GM12801 (cell line): ENCODE data around the gene DSE.

ENCODE experiments used
- TF ChIP-seq, protein P1 (sequence below): IDR thresholded peaks from one replicate; pipeline ENCODE4 v1.5.1; 2011; ENCODE audit warnings: control low read depth; ENCODE audit not compliant: insufficient read length; ENCODE audit errors: extremely low read depth

DSE gene

DNA sequence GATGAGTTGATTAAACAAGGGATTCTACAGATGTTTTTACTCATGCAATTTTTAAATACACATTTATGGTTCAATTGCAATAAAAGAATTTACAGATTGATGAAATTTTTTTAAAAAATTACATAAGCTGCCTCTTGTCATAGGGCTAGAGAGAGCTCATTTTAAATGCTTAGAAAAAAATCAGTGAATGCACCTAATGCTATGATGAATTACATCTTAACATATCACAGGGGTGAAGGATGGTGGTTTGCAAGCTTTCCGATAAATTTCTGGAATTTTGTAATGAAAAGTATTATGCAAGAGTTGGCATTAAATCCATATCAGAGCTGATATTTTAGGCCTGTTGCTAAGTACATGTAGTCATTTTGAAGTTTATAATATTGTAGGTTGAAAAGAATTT is 29.6 kb downstream of the DSE start:
- TF ChIP-seq, protein P1, sequence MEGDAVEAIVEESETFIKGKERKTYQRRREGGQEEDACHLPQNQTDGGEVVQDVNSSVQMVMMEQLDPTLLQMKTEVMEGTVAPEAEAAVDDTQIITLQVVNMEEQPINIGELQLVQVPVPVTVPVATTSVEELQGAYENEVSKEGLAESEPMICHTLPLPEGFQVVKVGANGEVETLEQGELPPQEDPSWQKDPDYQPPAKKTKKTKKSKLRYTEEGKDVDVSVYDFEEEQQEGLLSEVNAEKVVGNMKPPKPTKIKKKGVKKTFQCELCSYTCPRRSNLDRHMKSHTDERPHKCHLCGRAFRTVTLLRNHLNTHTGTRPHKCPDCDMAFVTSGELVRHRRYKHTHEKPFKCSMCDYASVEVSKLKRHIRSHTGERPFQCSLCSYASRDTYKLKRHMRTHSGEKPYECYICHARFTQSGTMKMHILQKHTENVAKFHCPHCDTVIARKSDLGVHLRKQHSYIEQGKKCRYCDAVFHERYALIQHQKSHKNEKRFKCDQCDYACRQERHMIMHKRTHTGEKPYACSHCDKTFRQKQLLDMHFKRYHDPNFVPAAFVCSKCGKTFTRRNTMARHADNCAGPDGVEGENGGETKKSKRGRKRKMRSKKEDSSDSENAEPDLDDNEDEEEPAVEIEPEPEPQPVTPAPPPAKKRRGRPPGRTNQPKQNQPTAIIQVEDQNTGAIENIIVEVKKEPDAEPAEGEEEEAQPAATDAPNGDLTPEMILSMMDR, result no peak

DNA sequence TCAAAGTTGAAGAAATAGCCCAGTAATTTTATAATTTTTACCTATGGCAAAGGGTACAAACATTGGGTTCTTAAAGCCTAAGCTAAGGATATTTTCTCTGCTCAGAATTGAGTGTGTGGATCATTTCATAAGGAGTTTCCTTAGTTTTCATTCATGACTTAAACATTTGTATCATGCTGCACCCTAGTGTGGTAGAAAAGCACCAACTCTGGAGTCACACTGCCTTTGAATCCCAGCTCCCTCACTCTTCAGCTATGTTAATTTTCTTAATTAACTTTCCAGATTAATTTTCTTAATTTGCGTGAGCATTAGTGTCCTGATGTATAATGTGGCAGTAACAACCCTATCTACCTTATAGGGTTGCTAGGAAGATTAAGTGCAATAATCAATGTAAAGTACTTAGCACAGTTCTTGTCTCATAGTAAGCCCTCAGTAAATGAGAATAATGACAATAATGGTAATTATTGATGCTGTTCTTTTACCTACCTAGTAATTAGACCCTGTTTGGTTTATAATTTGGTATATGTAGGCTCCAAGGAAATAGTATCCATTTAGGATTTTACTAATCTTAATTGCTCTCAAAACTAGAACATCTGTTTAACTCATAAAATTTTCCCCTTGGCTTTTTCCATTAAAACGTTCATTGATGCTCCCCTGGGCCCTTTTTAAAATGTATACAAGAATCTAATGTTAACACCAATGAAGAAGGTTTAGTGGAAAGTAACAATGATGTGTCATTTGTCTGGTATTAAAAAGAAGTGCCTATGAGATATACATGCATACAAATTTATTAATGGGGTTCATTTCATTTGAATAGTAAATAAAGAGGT is 31.6 kb downstream of the DSE start:
- TF ChIP-seq, protein P1, result no peak

DNA sequence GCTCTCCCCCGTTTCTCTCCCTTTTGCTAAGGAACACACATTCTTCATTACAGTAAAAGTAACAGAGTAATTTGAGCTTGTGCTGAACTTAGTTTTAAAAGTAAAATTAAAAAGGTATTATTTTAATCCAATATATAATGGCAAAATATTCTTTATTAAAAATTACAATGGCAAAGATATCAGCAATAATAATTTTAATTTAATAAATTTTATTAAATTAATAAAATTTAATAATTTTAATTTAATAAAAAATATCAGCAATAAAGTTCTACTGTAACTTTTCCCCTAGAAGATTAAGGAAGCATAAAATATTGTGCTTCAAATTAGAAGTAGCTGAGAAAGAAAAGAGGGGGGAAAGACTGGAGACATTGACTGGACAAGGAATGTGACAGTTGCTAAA is 32.5 kb downstream of the DSE start:
- TF ChIP-seq, protein P1, result no peak

DNA sequence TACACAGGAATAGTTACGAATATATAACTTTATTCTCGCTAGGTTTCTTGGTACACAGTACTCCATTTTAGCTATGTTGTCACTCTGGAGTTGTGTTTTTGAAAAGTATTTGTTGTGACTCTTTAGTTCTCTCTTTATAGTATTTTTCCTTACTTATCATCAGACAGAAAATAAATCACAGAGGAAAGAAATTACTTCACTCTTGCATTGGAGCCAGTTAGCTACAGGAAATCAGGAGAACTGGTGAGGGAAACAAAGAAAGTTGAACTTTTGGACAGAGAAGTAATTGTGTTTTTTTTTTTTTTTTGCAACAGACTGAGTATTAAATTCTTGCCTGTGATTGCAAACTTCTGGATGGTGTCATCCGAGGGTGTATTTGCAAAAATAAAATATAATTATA is 33.9 kb downstream of the DSE start:
- TF ChIP-seq, protein P1, result no peak

DNA sequence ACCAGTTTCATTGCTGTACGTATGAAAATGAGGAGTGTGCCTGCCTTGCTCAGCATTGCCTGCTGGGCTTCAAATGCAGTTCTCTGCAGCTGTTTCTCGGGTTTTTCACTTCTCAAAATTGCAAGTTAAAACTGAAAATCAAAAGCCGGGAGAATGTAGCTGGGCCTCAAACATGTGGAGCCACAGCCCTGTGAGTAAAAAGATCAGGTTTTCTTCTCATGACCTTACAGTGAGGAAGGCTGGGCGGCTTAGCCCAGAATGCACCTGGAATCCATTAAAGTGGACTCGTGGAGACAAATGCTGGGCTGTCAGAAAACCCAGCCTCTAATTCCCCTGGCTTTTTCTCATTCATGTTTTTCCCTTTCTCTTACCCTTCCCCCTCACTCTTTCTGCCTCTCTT is 34.4 kb downstream of the DSE start:
- TF ChIP-seq, protein P1, result no peak

DNA sequence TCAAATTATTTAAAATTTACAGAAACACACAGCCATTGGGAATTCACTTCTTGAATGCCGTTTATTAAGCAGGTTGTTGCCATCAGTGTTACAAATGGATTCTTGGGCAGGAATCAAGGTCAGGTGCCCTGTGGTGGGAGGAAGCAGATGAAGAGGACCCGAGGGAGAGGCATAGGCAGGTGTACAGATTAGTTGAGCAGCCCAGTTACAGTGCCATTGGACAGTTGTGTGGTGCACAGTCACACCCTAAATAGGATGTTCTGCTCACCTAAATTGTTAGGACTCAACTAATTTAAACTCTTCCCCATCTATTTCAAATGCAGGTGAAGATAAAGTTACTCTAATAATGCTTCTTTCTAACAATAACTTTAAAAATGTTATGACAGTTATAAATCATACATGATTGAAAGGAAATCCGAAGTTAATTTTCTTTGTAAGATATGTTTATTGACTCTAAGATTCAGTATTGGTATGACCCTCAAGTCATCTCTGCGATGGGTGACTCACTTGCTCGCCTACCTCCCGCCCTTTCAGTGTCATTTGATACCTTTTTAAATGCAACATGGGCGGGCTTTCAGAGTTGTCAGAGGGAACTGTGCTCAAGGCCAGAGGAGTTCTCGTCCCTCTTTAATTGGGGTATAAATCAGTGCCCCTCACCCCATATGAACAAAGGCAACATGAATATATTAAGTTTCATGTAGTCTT is 35.1 kb downstream of the DSE start:
- TF ChIP-seq, protein P1, result no peak

DNA sequence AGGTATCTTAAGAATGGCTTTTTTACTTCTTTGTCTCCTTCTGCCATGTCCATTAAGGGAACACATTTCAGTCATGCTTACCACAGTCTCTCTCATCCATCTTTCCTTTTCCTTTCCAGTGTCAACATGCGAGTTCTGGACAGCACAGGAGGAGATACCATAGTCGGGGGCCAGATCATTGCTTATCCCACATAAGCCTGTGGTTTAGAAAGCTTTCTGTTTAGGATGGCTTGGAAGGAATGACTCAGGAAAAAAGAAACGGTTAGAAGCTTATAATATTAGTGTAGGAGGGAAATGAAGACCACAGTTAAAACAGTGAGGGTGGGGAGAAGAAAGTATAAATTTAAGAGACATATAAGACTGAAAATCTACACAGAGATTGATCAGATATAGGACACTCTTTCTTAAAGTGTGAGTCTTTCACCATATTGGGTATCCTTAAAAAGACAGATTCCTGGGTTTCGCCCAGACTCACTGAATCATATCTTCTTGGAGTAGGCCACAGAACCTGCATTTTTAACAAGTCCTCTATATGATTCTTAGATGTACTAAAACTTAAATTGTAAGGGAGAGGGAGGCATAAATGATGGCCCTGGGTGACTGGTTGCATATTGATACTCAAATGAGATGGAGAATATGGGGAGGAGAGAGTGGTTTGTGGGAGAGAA is 36.1 kb downstream of the DSE start:
- TF ChIP-seq, protein P1, result no peak
